ENCODE measurements around the gene ZDHHC21. TPM values are rescaled to one million over a fixed set of nuclear protein-coding genes. Genes with fewer than 3 reads are reported as not detected.

ZDHHC21 gene
- total and polyA plus RNA-seq, 2 donors (not counting 1 experiment from before 2014, with no cell fraction given), result 5.2 to 8.6 TPM

GRCh38 chr9:14578030-14578429, 115.2 kb downstream of the ZDHHC21 start:
- no peak overlapping the region for H3K4me2 ChIP-seq (ENCODE audit: extremely low read depth, insufficient read depth, low read length)
- no peaks in the 10 kb centered on the region for H3K4me1 ChIP-seq (ENCODE audit: control insufficient read depth, extremely low read depth, insufficient read depth, low read length)
- no peaks in the 10 kb centered on the region for H3K27me3 ChIP-seq (ENCODE audit: control insufficient read depth, insufficient read depth, low read length)
- H3K27ac ChIP-seq (ENCODE audit: insufficient read depth, low read length), result no peak overlapping the region
- no peak overlapping the region for H3K9ac ChIP-seq (ENCODE audit: insufficient read depth, low read length)
- H2AFZ ChIP-seq (ENCODE audit: low read length), result no peak overlapping the region
- H3K4me3 ChIP-seq (replicated peaks in 1 of 4; ENCODE audit: control extremely low read depth in 1 of 4, insufficient read depth in 1 of 4, low read depth in 3 of 4, low read length in 4 of 4), result no peak overlapping the region
- no peaks in the 10 kb centered on the region for H3K9me3 ChIP-seq (ENCODE audit: control insufficient read depth, insufficient read depth, low read depth, low read length)
- TF ChIP-seq, protein P1, sequence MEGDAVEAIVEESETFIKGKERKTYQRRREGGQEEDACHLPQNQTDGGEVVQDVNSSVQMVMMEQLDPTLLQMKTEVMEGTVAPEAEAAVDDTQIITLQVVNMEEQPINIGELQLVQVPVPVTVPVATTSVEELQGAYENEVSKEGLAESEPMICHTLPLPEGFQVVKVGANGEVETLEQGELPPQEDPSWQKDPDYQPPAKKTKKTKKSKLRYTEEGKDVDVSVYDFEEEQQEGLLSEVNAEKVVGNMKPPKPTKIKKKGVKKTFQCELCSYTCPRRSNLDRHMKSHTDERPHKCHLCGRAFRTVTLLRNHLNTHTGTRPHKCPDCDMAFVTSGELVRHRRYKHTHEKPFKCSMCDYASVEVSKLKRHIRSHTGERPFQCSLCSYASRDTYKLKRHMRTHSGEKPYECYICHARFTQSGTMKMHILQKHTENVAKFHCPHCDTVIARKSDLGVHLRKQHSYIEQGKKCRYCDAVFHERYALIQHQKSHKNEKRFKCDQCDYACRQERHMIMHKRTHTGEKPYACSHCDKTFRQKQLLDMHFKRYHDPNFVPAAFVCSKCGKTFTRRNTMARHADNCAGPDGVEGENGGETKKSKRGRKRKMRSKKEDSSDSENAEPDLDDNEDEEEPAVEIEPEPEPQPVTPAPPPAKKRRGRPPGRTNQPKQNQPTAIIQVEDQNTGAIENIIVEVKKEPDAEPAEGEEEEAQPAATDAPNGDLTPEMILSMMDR (conservative IDR thresholded peaks at IDR 0.05 in 1 of 2, IDR thresholded peaks at IDR 0.05 in 1 of 2; ENCODE audit: low read depth in 1 of 2, low read length in 2 of 2), result no peak
- no peak for TF ChIP-seq EZH2 (IDR thresholded peaks at IDR 0.05; ENCODE audit: low read length, missing control alignments)
- H4K20me1 ChIP-seq (ENCODE audit: control insufficient read depth, extremely low read depth, insufficient read depth, low read length), result no peaks in the 10 kb centered on the region
- H3K79me2 ChIP-seq (ENCODE audit: control insufficient read depth, insufficient read depth, low read length), result no peaks in the 10 kb centered on the region
- H3K36me3 ChIP-seq (ENCODE audit: control insufficient read depth, insufficient read depth, low read length), result no peaks in the 10 kb centered on the region
- DNase-seq (ENCODE audit: low read depth in 2 of 2), result no peak

- no peak overlapping the region for H3K4me2 ChIP-seq (ENCODE audit: extremely low read depth, insufficient read depth, low read length)
- H3K27me3 ChIP-seq (ENCODE audit: control insufficient read depth, insufficient read depth, low read length), result no peaks in the 10 kb centered on the region
- no peaks in the 10 kb centered on the region for H3K4me1 ChIP-seq (ENCODE audit: control insufficient read depth, extremely low read depth, insufficient read depth, low read length)
- DNase-seq (ENCODE audit: low read depth in 2 of 2), result no peak
- no peaks in the 10 kb centered on the region for H3K9me3 ChIP-seq (ENCODE audit: control insufficient read depth, insufficient read depth, low read depth, low read length)
- H3K79me2 ChIP-seq (ENCODE audit: control insufficient read depth, insufficient read depth, low read length), result no peaks in the 10 kb centered on the region
- no peaks in the 10 kb centered on the region for H4K20me1 ChIP-seq (ENCODE audit: control insufficient read depth, extremely low read depth, insufficient read depth, low read length)
- no peaks in the 10 kb centered on the region for H3K36me3 ChIP-seq (ENCODE audit: control insufficient read depth, insufficient read depth, low read length)
- TF ChIP-seq EZH2 (IDR thresholded peaks at IDR 0.05; ENCODE audit: low read length, missing control alignments), result no peak
- TF ChIP-seq, protein P1 (conservative IDR thresholded peaks at IDR 0.05 in 1 of 2, IDR thresholded peaks at IDR 0.05 in 1 of 2; ENCODE audit: low read depth in 1 of 2, low read length in 2 of 2), result no peak
- H3K9ac ChIP-seq (ENCODE audit: insufficient read depth, low read length), result no peak overlapping the region
- no peak overlapping the region for H3K27ac ChIP-seq (ENCODE audit: insufficient read depth, low read length)
- H2AFZ ChIP-seq (ENCODE audit: low read length), result no peak overlapping the region
- no peak overlapping the region for H3K4me3 ChIP-seq (replicated peaks in 1 of 4; ENCODE audit: control extremely low read depth in 1 of 4, insufficient read depth in 1 of 4, low read depth in 3 of 4, low read length in 4 of 4)
Measured at GRCh38 chr9:14574173-14574572, 119.1 kb downstream of the ZDHHC21 start.

- Histone ChIP-seq H3K4me1 (ENCODE audit: control insufficient read depth, extremely low read depth, insufficient read depth, low read length) (no peaks in the 10 kb centered on the region), H4K20me1 (ENCODE audit: control insufficient read depth, extremely low read depth, insufficient read depth, low read length) (no peaks in the 10 kb centered on the region), H3K4me3 (replicated peaks in 1 of 4; ENCODE audit: control extremely low read depth in 1 of 4, insufficient read depth in 1 of 4, low read depth in 3 of 4, low read length in 4 of 4) (no peak overlapping the region), H3K79me2 (ENCODE audit: control insufficient read depth, insufficient read depth, low read length) (no peaks in the 10 kb centered on the region), H3K9ac (ENCODE audit: insufficient read depth, low read length) (no peak overlapping the region), H3K4me2 (ENCODE audit: extremely low read depth, insufficient read depth, low read length) (no peak overlapping the region), H2AFZ (ENCODE audit: low read length) (no peak overlapping the region), H3K27ac (ENCODE audit: insufficient read depth, low read length) (no peak overlapping the region), H3K27me3 (ENCODE audit: control insufficient read depth, insufficient read depth, low read length) (no peaks in the 10 kb centered on the region), H3K36me3 (ENCODE audit: control insufficient read depth, insufficient read depth, low read length) (no peaks in the 10 kb centered on the region), H3K9me3 (ENCODE audit: control insufficient read depth, insufficient read depth, low read depth, low read length) (no peaks in the 10 kb centered on the region)
- no peak for DNase-seq (ENCODE audit: low read depth in 2 of 2)
- no peak for TF ChIP-seq EZH2 (IDR thresholded peaks at IDR 0.05; ENCODE audit: low read length, missing control alignments)
- TF ChIP-seq, protein P1 (conservative IDR thresholded peaks at IDR 0.05 in 1 of 2, IDR thresholded peaks at IDR 0.05 in 1 of 2; ENCODE audit: low read depth in 1 of 2, low read length in 2 of 2), result no peak
Measured at GRCh38 chr9:14573319-14573718, 119.9 kb downstream of the ZDHHC21 start.

Measured in fibroblast of lung (primary cell).